ENCODE results near the gene TMEM121.

GRCh38 chr14:105533811-105534498, 7.6 kb downstream of the TMEM121 start:
- TF ChIP-seq EZH2 (IDR thresholded peaks at IDR 0.05; ENCODE audit: low read length, unreplicated experiment) (no peak), CTCF (conservative IDR thresholded peaks at IDR 0.05; ENCODE audit: low read depth, low read length) (no peak), EZH2phosphoT487 (IDR thresholded peaks at IDR 0.05; ENCODE audit: borderline replicate concordance, low read length) (no peak)

Measured in PC-3 (cell line).